Fibroblast of peridontal ligament (primary cell): ENCODE data around the gene CD99.

Experiments
- DNase-seq: peaks from one replicate; pipeline ENCODE4 v3.0.0-alpha.2; 2010; ENCODE audit errors: extremely low read depth

CD99 gene

GRCh38 chrX:2690856-2691542, at the start of gene CD99:
Gene CD99 (plus strand): TSS chrX:2691295. CDS start chrX:2691361, 66 bp downstream.
- peak; percentile 78 for DNase-seq

- no peak for DNase-seq
Measured at GRCh38 chrX:2642146-2642545, 48.9 kb upstream of the CD99 start.

GRCh38 chrX:2642791-2643190, 48.3 kb upstream of the CD99 start:
- peak; percentile 24 for DNase-seq

GRCh38 chrX:2643880-2644279, 47.2 kb upstream of the CD99 start:
- no peak for DNase-seq

GRCh38 chrX:2645563-2645962, 45.5 kb upstream of the CD99 start:
- no peak for DNase-seq

- no peak for DNase-seq
Measured at GRCh38 chrX:2647627-2648026, 43.5 kb upstream of the CD99 start.

- DNase-seq: no peak
Measured at GRCh38 chrX:2650037-2650436, 41.1 kb upstream of the CD99 start.

- DNase-seq: peak; percentile 22
Measured at GRCh38 chrX:2650865-2651264, 40.2 kb upstream of the CD99 start.

- DNase-seq: no peak
Measured at GRCh38 chrX:2652106-2652505, 39.0 kb upstream of the CD99 start.

GRCh38 chrX:2654436-2655340, 36.4 kb upstream of the CD99 start:
- DNase-seq: no peak

GRCh38 chrX:2656257-2656836, 34.7 kb upstream of the CD99 start:
- no peak for DNase-seq

- DNase-seq: no peak
Measured at GRCh38 chrX:2657532-2658113, 33.5 kb upstream of the CD99 start.

GRCh38 chrX:2658585-2659292, 32.4 kb upstream of the CD99 start:
- DNase-seq: no peak

GRCh38 chrX:2662586-2662985, 28.5 kb upstream of the CD99 start:
- no peak for DNase-seq

- peak; percentile 84 for DNase-seq
Measured at GRCh38 chrX:2664502-2664901, 26.6 kb upstream of the CD99 start.

- no peak for DNase-seq
Measured at GRCh38 chrX:2665387-2666304, 25.4 kb upstream of the CD99 start.

GRCh38 chrX:2666491-2666890, 24.6 kb upstream of the CD99 start:
- DNase-seq: peak; percentile 23

GRCh38 chrX:2670978-2671377, 20.1 kb upstream of the CD99 start:
- no peak for DNase-seq

- no peak for DNase-seq
Measured at GRCh38 chrX:2672084-2672483, 19.0 kb upstream of the CD99 start.

GRCh38 chrX:2673611-2674010, 17.5 kb upstream of the CD99 start:
- no peak for DNase-seq
